Fibroblast of villous mesenchyme (primary cell): ENCODE data around the gene RNF130. TPM values are rescaled to one million over a fixed set of nuclear protein-coding genes. Genes with fewer than 3 reads are reported as not detected.

Experiments
- DNase-seq: peaks from one replicate; pipeline ENCODE4 v3.0.0-alpha.2; 2010; ENCODE audit warnings: low read depth
- H3K4me3 ChIP-seq: 2 replicates; pipeline ENCODE4 v1.5.1; 2011; ENCODE audit warnings: low read depth, mild to moderate bottlenecking, low read length
- CTCF ChIP-seq: IDR thresholded peaks from 2 replicates; pipeline ENCODE4 v1.5.1; 2012; ENCODE audit warnings: low read depth, mild to moderate bottlenecking, low read length; ENCODE audit not compliant: insufficient read depth
- total RNA-seq: library from RNA; depleted of rRNA; stranded (reverse); fragments of >200 nt; gene quantifications from 2 replicates; pipeline ENCODE4 v1.2.3, GENCODE V29; 2012

Gene RNF130
- total RNA-seq, 1 donor: 12.1 TPM

- DNase-seq: no peak
- H3K4me3 ChIP-seq: no peak overlapping the region
- no peak for TF ChIP-seq CTCF
Measured at GRCh38 chr5:179916523-179916922, 155.0 kb downstream of the RNF130 start.

GRCh38 chr5:179915406-179915935 is 156.1 kb downstream of the RNF130 start:
- H3K4me3 ChIP-seq: no peak overlapping the region
- no peak for DNase-seq
- no peak for TF ChIP-seq CTCF

- TF ChIP-seq CTCF: no peak
- H3K4me3 ChIP-seq: no peak overlapping the region
- peak; percentile 29 for DNase-seq
Measured at GRCh38 chr5:179914032-179914755, 157.4 kb downstream of the RNF130 start.

- no peak for TF ChIP-seq CTCF
- H3K4me3 ChIP-seq: no peak overlapping the region
- DNase-seq: no peak
Measured at GRCh38 chr5:179913461-179913860, 158.1 kb downstream of the RNF130 start.

- no peak for TF ChIP-seq CTCF
- DNase-seq: no peak
- no peak overlapping the region for H3K4me3 ChIP-seq
Measured at GRCh38 chr5:179912951-179913350, 158.6 kb downstream of the RNF130 start.

GRCh38 chr5:179912386-179912785 is 159.2 kb downstream of the RNF130 start:
- no peak for TF ChIP-seq CTCF
- no peak for DNase-seq
- no peak overlapping the region for H3K4me3 ChIP-seq

GRCh38 chr5:179909224-179909623 is 162.3 kb downstream of the RNF130 start:
- H3K4me3 ChIP-seq: no peak overlapping the region
- DNase-seq: no peak
- TF ChIP-seq CTCF: no peak
